SK-N-SH (cell line): ENCODE data around the gene SIDT1.
A peak's percentile ranks its signal among the peaks of the same experiment; 100 is the strongest.

Experiments
- CHD2 ChIP-seq: fragments of 150-350 bp; IDR thresholded peaks from 2 replicates; pipeline ENCODE4 v1.6.1; 2018; ENCODE audit warnings: low read length; ENCODE audit not compliant: partially characterized antibody
- ELF1 ChIP-seq: IDR thresholded peaks from 2 replicates; pipeline ENCODE4 v1.4.0; 2012
- EP300 ChIP-seq, 2 experiments: IDR thresholded peaks; 2 replicates each; pipeline versions ENCODE4 v1.4.0 to v1.6.1; 2012; ENCODE audit warnings: borderline replicate concordance in 1 of 2, low read depth in 1 of 2, low read length in 1 of 2
- EZH2phosphoT487 ChIP-seq: fragments of 200-600 bp; sonication (generic); IDR thresholded peaks from 2 replicates; pipeline ENCODE4 v1.6.1; 2017; ENCODE audit warnings: low read depth, mixed run types, mild to moderate bottlenecking, antibody characterized with exemption, moderate library complexity, borderline replicate concordance
- IRF3 ChIP-seq: fragments of 150-350 bp; IDR thresholded peaks from 2 replicates; pipeline ENCODE4 v1.6.1; 2016; ENCODE audit warnings: mild to moderate bottlenecking, low read depth, low read length
- JUND ChIP-seq: IDR thresholded peaks from 2 replicates; pipeline ENCODE4 v1.4.0; 2012
- MXI1 ChIP-seq: IDR thresholded peaks from 2 replicates; pipeline ENCODE4 v1.6.1; 2012; ENCODE audit warnings: mild to moderate bottlenecking, low read depth, low read length, improper control_type of control experiment
- REST ChIP-seq: IDR thresholded peaks from 2 replicates; pipeline ENCODE4 v1.6.1; 2012; ENCODE audit warnings: mild to moderate bottlenecking, low read depth, low read length, moderate library complexity
- RFX5 ChIP-seq: IDR thresholded peaks from 2 replicates; pipeline ENCODE4 v1.6.1; 2012; ENCODE audit warnings: mild to moderate bottlenecking, improper control_type of control experiment, low read length
- SIN3A ChIP-seq: IDR thresholded peaks from 2 replicates; pipeline ENCODE4 v1.6.1; 2012; ENCODE audit warnings: low read depth, mild to moderate bottlenecking, low read length, moderate library complexity, borderline replicate concordance
- YY1 ChIP-seq: IDR thresholded peaks from 2 replicates; pipeline ENCODE4 v1.4.0; 2012; ENCODE audit warnings: low read depth, mild to moderate bottlenecking
- ZBTB33 ChIP-seq: IDR thresholded peaks from 2 replicates; pipeline ENCODE4 v1.4.0; 2012; ENCODE audit warnings: low read depth, borderline replicate concordance
- TF ChIP-seq, protein P1 (sequence below): fragments of 200-600 bp; sonication (generic); IDR thresholded peaks from 2 replicates; pipeline ENCODE4 v1.6.1; 2017; ENCODE audit warnings: antibody characterized with exemption, mild to moderate bottlenecking, moderate library complexity

DNA sequence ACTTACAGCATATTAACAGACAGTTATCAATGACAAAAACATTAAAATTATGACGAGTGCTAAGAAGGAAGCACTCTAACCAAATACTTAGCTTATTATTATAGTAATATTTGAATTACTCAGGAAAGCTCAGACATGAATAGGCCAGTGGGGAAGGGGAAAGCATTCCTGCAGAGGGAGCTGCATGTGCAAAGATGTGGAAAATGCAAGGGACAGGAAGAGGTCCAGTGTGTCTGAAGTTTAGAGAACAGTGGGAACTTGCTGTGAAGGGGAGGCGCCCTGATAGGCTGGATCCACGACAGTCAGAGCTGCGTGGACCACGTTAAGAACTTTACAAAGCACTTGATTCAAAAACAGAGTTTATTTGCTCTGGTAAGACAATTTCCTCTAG, 16.2 kb upstream of the SIDT1 start:
- TF ChIP-seq, protein P1, sequence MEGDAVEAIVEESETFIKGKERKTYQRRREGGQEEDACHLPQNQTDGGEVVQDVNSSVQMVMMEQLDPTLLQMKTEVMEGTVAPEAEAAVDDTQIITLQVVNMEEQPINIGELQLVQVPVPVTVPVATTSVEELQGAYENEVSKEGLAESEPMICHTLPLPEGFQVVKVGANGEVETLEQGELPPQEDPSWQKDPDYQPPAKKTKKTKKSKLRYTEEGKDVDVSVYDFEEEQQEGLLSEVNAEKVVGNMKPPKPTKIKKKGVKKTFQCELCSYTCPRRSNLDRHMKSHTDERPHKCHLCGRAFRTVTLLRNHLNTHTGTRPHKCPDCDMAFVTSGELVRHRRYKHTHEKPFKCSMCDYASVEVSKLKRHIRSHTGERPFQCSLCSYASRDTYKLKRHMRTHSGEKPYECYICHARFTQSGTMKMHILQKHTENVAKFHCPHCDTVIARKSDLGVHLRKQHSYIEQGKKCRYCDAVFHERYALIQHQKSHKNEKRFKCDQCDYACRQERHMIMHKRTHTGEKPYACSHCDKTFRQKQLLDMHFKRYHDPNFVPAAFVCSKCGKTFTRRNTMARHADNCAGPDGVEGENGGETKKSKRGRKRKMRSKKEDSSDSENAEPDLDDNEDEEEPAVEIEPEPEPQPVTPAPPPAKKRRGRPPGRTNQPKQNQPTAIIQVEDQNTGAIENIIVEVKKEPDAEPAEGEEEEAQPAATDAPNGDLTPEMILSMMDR, result peak; percentile 24
- no peak for TF ChIP-seq REST
- TF ChIP-seq EZH2phosphoT487, result no peak
- no peak for TF ChIP-seq EP300 (IDR thresholded peaks at IDR 0.05; ENCODE audit: borderline replicate concordance in 1 of 2, low read depth in 1 of 2, low read length in 1 of 2)
- TF ChIP-seq ZBTB33, result no peak
- no peak for TF ChIP-seq JUND
- TF ChIP-seq YY1, result no peak
- no peak for TF ChIP-seq ELF1
- TF ChIP-seq CHD2, result no peak
- no peak for TF ChIP-seq RFX5
- TF ChIP-seq MXI1, result no peak
- no peak for TF ChIP-seq SIN3A
- no peak for TF ChIP-seq IRF3
